ENCODE data around the gene MAPK1. TPM values are rescaled to one million over a fixed set of nuclear protein-coding genes. Genes with fewer than 3 reads are reported as not detected.
A peak's percentile ranks its signal among the peaks of the same experiment; 100 is the strongest.

MAPK1 gene
- total RNA-seq, 1 donor from 2014 or later = 92.9 TPM

GRCh38 chr22:21778705-21779363, 88.6 kb downstream of the MAPK1 start:
- Mint-ChIP-seq H3K27ac (peak overlapping the region; percentile 3), H3K4me1 (peaks cover 8% of the 10 kb centered on the region), H3K9me3 (no peaks in the 10 kb centered on the region), H3K4me3 (no peak overlapping the region), H3K36me3 (peaks cover 24% of the 10 kb centered on the region), H3K27me3 (ENCODE audit: low read depth) (no peaks in the 10 kb centered on the region)
- DNase-seq (ENCODE audit: low spot score in 2 of 2, unreplicated experiment in 2 of 2) = no peak
- no peak for TF ChIP-seq CTCF (IDR thresholded peaks at IDR 0.05; ENCODE audit: unreplicated experiment)

GRCh38 chr22:21771631-21771976, 95.8 kb downstream of the MAPK1 start:
- no peaks in the 10 kb centered on the region for H3K9me3 Mint-ChIP-seq
- H3K4me3 Mint-ChIP-seq = no peak overlapping the region
- no peak for DNase-seq (ENCODE audit: low spot score in 2 of 2, unreplicated experiment in 2 of 2)
- H3K27me3 Mint-ChIP-seq (ENCODE audit: low read depth) = no peaks in the 10 kb centered on the region
- TF ChIP-seq CTCF (IDR thresholded peaks at IDR 0.05; ENCODE audit: unreplicated experiment) = no peak
- peaks cover 47% of the 10 kb centered on the region for H3K36me3 Mint-ChIP-seq
- H3K27ac Mint-ChIP-seq = no peak overlapping the region
- peaks cover 8% of the 10 kb centered on the region for H3K4me1 Mint-ChIP-seq

GRCh38 chr22:21768435-21768834, 99.0 kb downstream of the MAPK1 start:
- peaks cover 47% of the 10 kb centered on the region for H3K36me3 Mint-ChIP-seq
- no peaks in the 10 kb centered on the region for H3K9me3 Mint-ChIP-seq
- H3K27me3 Mint-ChIP-seq (ENCODE audit: low read depth) = no peaks in the 10 kb centered on the region
- H3K4me3 Mint-ChIP-seq = no peak overlapping the region
- TF ChIP-seq CTCF (IDR thresholded peaks at IDR 0.05; ENCODE audit: unreplicated experiment) = no peak
- H3K4me1 Mint-ChIP-seq = no peaks in the 10 kb centered on the region
- DNase-seq (ENCODE audit: low spot score in 2 of 2, unreplicated experiment in 2 of 2) = no peak
- H3K27ac Mint-ChIP-seq = no peak overlapping the region

GRCh38 chr22:21766691-21767462, 100.6 kb downstream of the MAPK1 start:
- Mint-ChIP-seq H3K36me3 (peaks cover 45% of the 10 kb centered on the region), H3K27me3 (ENCODE audit: low read depth) (no peaks in the 10 kb centered on the region), H3K9me3 (no peaks in the 10 kb centered on the region), H3K27ac (no peak overlapping the region), H3K4me3 (no peak overlapping the region), H3K4me1 (no peaks in the 10 kb centered on the region)
- DNase-seq (ENCODE audit: low spot score in 2 of 2, unreplicated experiment in 2 of 2) = no peak
- TF ChIP-seq CTCF (IDR thresholded peaks at IDR 0.05; ENCODE audit: unreplicated experiment) = no peak

- H3K27me3 Mint-ChIP-seq (ENCODE audit: low read depth) = no peaks in the 10 kb centered on the region
- no peaks in the 10 kb centered on the region for H3K9me3 Mint-ChIP-seq
Observed at GRCh38 chr22:21765909-21766529, 101.4 kb downstream of the MAPK1 start.

More at GRCh38 chr22:21765909-21766529, 101.4 kb downstream of the MAPK1 start:
- no peak overlapping the region for H3K27ac Mint-ChIP-seq
- DNase-seq (ENCODE audit: low spot score in 2 of 2, unreplicated experiment in 2 of 2) = no peak
- no peak for TF ChIP-seq CTCF (IDR thresholded peaks at IDR 0.05; ENCODE audit: unreplicated experiment)
- H3K36me3 Mint-ChIP-seq = peaks cover 39% of the 10 kb centered on the region
- no peak overlapping the region for H3K4me3 Mint-ChIP-seq
- H3K4me1 Mint-ChIP-seq = no peaks in the 10 kb centered on the region

Data from mesothelial cell of epicardium (in vitro differentiated cells).